ENCODE data around the gene CSNK2A2. TPM values are rescaled to one million over a fixed set of nuclear protein-coding genes. Genes with fewer than 3 reads are reported as not detected.

The CSNK2A2 gene
- total RNA-seq, 1 donor from 2014 or later, result 93.1 TPM

DNA sequence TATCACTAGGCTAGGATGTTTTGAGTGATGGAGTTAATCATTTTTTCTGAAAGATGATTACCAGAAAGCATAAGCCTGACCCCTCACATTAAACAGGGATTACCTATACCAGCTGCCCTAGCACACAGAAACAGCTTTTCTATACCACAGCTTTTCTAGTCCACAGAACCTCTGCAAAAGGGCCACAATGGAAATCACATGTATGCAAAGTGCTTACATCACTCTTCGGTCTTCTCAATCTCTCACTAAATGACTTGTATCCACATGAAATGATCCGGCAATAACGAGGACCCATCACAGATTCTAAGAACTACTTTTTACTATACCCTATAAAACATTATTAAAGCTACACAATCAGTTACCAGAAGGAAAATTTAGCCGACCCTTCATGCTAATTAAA is 2.6 kb downstream of the CSNK2A2 start:
- H3K9me3 Mint-ChIP-seq, result no peaks in the 10 kb centered on the region
- DNase-seq (ENCODE audit: low spot score), result no peak
- H3K4me1 Mint-ChIP-seq (ENCODE audit: low read depth), result peaks cover 58% of the 10 kb centered on the region
- H3K4me3 Mint-ChIP-seq, result peak overlapping the region; percentile 34
- H3K27ac Mint-ChIP-seq, result no peak overlapping the region
- H3K36me3 Mint-ChIP-seq (ENCODE audit: low read depth), result peaks cover 50% of the 10 kb centered on the region
- H3K27me3 Mint-ChIP-seq (ENCODE audit: insufficient read depth), result peaks cover 3% of the 10 kb centered on the region
- intact Hi-C loops (cut with micrococcal nuclease), result loop anchor here (5.0 to 10.0 kb wide), 3 partner anchors 198 to 539 kb away; partner anchors contain the start of gene GOT2

DNA sequence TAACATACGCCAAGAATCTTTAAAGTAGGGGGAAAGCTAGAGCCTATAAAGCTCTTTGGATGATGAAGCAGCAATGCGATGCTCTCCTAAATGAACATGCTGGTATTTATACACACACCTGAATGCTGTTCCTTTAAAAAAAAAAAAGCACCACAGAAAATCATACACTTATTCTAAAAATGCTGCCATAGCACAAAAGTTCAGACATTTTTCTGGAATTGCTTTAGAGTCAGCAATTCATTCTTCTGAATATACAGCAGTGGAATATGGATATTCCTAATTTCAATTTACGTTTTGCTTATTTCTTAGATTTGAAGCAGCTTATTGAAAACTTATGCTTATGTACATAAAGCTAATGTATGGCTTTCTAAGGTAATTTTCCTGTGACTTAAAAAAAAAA is 3.1 kb downstream of the CSNK2A2 start:
- Mint-ChIP-seq H3K4me1 (ENCODE audit: low read depth) (peaks cover 60% of the 10 kb centered on the region), H3K4me3 (no peak overlapping the region), H3K9me3 (no peaks in the 10 kb centered on the region), H3K36me3 (ENCODE audit: low read depth) (peaks cover 55% of the 10 kb centered on the region), H3K27me3 (ENCODE audit: insufficient read depth) (peaks cover 2% of the 10 kb centered on the region), H3K27ac (no peak overlapping the region)
- DNase-seq (ENCODE audit: low spot score), result no peak
- intact Hi-C loops (cut with micrococcal nuclease), result loop anchor here (5.0 to 10.0 kb wide), 3 partner anchors 197 to 540 kb away; partner anchors contain the start of gene GOT2

DNA sequence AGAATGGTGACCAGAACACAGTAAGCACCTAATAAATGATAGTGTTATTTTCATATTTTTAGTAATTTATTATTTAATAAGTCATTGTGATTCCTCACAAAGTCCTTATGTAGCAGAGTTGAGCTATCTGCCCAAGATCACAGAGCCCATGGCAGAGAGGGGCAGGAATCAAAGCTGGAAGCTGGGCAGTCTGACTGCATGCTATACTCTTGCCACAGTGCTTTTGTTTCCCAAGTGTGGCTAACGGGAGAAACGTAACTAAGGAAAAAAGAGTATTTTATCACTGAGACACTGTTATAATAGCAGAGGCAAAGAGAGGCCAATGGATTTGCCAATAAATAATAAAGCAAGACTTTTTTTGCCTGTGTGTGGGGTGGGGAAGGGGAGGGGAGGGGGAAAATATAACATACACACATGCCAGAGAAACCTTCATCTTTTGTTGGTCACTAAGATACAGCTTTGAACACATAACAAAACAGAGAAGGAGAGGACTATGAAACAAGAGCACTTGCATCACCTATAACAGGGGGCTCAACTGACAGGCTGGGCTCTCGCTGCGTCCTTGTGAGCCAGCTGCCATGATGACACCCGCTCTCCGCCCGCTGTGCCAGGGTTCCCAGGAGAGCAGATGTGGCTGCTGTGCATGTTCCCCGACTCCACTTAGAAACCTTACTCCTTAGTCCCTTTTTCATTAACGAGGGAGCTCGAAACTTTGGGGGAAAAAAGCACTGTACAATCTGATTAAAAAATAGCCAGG is 10.1 kb downstream of the CSNK2A2 start:
- DNase-seq (ENCODE audit: low spot score), result no peak
- Mint-ChIP-seq H3K4me1 (ENCODE audit: low read depth) (peaks cover 36% of the 10 kb centered on the region), H3K27ac (no peak overlapping the region), H3K36me3 (ENCODE audit: low read depth) (peaks cover 66% of the 10 kb centered on the region), H3K4me3 (no peak overlapping the region), H3K9me3 (no peaks in the 10 kb centered on the region), H3K27me3 (ENCODE audit: insufficient read depth) (no peaks in the 10 kb centered on the region)
- intact Hi-C loops (cut with micrococcal nuclease), result no loop called here

DNA sequence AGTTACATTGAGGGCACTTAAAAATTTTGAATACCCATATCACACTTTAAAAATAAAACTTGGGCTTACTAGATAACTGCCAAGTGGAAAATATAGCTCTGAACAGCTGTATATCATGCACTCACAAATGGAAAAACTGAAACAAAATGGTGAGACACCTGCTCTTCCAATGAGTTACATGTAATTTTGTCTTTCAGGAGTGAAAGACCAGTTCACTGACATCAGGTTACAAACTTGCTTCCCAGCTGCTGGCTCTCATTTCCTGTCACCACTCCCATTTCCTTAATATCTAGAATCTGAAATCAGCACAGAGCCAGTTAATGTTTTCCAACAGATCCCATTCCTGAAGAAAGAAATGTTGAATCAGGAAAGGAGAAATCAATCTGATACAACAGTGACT is 10.8 kb downstream of the CSNK2A2 start:
- H3K9me3 Mint-ChIP-seq, result no peaks in the 10 kb centered on the region
- H3K4me1 Mint-ChIP-seq (ENCODE audit: low read depth), result peaks cover 30% of the 10 kb centered on the region
- H3K27ac Mint-ChIP-seq, result peak overlapping the region; percentile 58
- H3K4me3 Mint-ChIP-seq, result no peak overlapping the region
- no peak for DNase-seq (ENCODE audit: low spot score)
- intact Hi-C loops (cut with micrococcal nuclease), result no loop called here
- H3K36me3 Mint-ChIP-seq (ENCODE audit: low read depth), result peaks cover 64% of the 10 kb centered on the region
- H3K27me3 Mint-ChIP-seq (ENCODE audit: insufficient read depth), result no peaks in the 10 kb centered on the region

DNA sequence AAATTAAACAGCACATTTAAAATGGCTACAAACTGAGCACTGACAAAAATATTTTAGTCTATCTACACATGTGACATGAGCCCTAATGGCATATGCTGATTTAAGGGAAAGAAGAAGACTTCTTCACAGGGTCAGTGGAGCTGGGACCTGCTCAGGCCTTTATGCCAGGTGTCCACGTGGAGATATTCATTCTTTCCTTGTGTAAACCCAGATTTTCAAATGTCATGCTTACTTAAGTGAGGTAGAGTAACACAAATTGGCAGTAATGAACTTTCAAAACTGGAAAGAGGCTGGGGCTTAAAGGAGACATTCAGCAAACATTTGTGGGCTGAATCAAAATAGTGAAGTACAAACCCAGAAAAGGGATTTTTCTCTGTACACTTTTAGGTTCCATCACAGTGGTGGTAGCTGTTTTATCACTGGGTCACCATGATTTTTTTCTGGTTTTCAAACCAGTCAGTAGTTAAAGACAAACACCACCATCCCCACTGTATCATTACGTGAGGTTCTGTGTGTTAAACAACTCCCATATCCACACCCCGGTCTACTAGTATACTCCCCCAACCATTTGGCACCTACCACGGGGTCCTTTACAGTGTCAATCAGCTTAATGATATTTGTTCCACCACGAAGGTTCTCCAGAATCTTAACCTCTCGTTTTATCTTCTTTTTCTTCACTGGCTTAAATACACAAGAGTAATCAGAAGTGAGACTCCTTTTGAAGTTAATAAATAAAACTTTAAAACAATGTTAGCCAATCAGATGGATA is 11.5 kb downstream of the CSNK2A2 start:
- Mint-ChIP-seq H3K27me3 (ENCODE audit: insufficient read depth) (no peaks in the 10 kb centered on the region), H3K9me3 (no peaks in the 10 kb centered on the region), H3K27ac (no peak overlapping the region), H3K36me3 (ENCODE audit: low read depth) (peaks cover 65% of the 10 kb centered on the region), H3K4me3 (no peak overlapping the region), H3K4me1 (ENCODE audit: low read depth) (peaks cover 31% of the 10 kb centered on the region)
- no peak for DNase-seq (ENCODE audit: low spot score)
- intact Hi-C loops (cut with micrococcal nuclease), result no loop called here

DNA sequence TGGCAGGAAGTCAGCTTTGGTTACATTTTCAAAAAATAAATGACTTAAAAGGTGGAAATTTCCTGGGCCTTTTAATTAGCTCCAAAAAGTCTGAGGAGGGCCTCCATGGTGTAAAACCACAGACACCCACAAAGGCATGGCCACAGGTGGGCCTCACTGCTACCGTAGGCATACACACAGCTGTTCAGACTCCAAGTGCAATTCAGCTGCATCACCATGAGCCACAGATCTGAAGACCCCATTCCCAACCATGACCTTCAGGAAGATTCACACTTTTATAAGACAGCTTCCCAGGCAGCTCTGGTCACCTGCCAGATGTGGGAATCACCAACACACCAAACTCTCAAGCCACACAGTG is 20.6 kb downstream of the CSNK2A2 start:
- intact Hi-C loops (cut with micrococcal nuclease), result loop anchor here (5.0 kb wide), 1 partner anchor 50 kb away; the partner anchor contains the start of gene CFAP20
- Mint-ChIP-seq H3K4me1 (ENCODE audit: low read depth) (peaks cover 39% of the 10 kb centered on the region), H3K27me3 (ENCODE audit: insufficient read depth) (no peaks in the 10 kb centered on the region), H3K27ac (peak overlapping the region; percentile 84), H3K9me3 (no peaks in the 10 kb centered on the region), H3K36me3 (ENCODE audit: low read depth) (peaks cover 51% of the 10 kb centered on the region), H3K4me3 (peak overlapping the region; percentile 31)
- DNase-seq (ENCODE audit: low spot score), result no peak

DNA sequence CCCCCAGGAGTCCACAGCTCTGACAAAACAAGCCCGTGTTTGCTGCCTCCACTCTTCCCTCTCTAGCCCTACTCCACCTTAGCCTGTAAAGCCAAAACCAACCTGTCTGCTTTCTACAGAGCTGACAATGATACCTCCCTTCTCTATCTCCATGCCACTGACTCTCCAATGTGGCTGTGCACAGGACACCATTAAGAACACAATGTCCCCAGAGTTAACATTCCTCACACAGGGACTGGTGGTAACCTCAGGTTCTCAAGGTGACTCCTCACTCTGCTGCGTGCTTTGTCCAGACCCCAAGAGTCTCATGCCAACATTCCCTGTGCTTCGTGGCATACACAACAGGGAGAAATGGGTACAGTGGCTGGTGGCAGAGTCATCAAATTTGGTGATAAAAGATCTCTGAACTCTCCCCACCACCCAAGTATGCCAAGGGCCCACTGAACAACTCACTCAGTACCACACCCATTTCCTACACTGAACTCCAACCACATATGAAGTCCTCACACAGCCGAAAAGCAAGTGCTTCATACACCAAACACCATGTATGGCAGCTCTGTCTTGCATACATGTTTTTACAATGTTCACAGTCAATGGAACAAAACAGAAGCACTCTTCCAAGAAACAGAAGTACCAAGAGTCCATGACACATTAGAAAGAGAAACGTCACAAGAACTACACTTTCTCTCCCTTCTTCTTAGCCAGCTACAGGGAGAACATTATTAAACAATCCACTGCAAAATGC is 21.1 kb downstream of the CSNK2A2 start:
- Mint-ChIP-seq H3K27ac (peak overlapping the region; percentile 84), H3K36me3 (ENCODE audit: low read depth) (peaks cover 48% of the 10 kb centered on the region), H3K4me1 (ENCODE audit: low read depth) (peaks cover 36% of the 10 kb centered on the region), H3K9me3 (no peaks in the 10 kb centered on the region), H3K27me3 (ENCODE audit: insufficient read depth) (no peaks in the 10 kb centered on the region), H3K4me3 (peak overlapping the region; percentile 9)
- DNase-seq (ENCODE audit: low spot score), result no peak
- intact Hi-C loops (cut with micrococcal nuclease), result loop anchor here (5.0 kb wide), 1 partner anchor 49 kb away; the partner anchor contains the start of gene CFAP20

DNA sequence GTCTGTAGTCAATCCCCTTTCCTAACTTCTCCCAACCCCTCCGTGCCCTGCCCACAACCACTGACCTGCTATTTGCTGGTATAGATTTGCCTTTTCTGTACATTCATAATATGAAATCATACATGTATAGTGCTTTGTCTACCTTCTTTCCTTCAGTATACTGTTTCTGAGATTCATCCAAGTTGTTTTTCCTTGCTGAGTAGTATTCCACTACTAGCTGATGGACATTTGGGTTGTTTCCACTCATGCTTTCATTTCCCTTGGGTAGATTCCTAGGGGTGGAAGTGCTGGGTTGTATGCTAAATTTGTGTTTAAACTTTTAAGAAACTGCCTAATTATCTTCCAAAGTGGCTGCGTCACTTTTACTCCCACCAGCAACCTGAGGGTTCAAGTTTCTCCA is 27.7 kb downstream of the CSNK2A2 start:
- Mint-ChIP-seq H3K27ac (peak overlapping the region; percentile 26), H3K27me3 (ENCODE audit: insufficient read depth) (no peaks in the 10 kb centered on the region), H3K4me1 (ENCODE audit: low read depth) (peaks cover 6% of the 10 kb centered on the region), H3K36me3 (ENCODE audit: low read depth) (peaks cover 41% of the 10 kb centered on the region), H3K9me3 (no peaks in the 10 kb centered on the region), H3K4me3 (no peak overlapping the region)
- intact Hi-C loops (cut with micrococcal nuclease), result no loop called here
- DNase-seq (ENCODE audit: low spot score), result no peak

DNA sequence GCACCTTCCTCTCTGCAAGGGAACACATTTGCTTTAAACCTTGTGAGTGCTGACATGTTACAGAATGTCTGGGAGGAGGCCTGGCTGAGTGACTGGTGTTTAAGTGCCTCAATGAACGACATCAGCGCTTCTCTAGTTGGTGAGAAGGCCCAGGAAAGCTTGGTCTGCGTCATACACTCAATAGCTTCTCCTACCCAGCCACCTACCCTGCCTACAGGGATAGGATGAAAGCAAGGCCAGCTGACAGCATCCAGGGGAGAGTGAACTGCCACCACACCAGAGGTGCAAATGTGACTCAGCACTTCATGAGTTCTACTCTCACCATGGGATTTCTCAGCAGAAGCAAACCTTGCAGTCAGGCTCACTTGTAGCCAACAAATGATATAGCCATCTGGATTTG is 37.1 kb downstream of the CSNK2A2 start:
- Mint-ChIP-seq H3K36me3 (ENCODE audit: low read depth) (peaks cover 40% of the 10 kb centered on the region), H3K9me3 (no peaks in the 10 kb centered on the region), H3K27me3 (ENCODE audit: insufficient read depth) (no peaks in the 10 kb centered on the region), H3K27ac (no peak overlapping the region), H3K4me3 (no peak overlapping the region), H3K4me1 (ENCODE audit: low read depth) (peaks cover 8% of the 10 kb centered on the region)
- intact Hi-C loops (cut with micrococcal nuclease), result no loop called here
- no peak for DNase-seq (ENCODE audit: low spot score)

DNA sequence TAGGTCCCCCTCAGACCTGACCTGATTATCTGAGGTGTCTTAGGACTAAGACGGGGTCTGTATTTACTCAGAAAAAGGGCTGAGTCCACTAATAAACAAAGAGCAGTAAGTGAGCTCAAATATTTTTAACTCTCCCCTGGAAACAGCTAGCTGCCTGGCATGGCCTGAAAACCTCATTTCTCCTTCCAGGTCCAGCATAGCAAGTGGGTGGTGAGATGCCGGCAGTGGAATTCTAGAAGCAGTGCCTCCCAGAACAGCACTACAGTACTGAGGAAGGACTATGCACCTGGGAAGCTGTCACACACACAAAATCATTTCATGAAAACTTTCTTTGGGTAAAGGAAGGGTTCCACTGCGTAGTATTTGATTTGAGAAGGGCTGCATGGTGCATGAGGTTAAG is 39.2 kb downstream of the CSNK2A2 start:
- Mint-ChIP-seq H3K9me3 (no peaks in the 10 kb centered on the region), H3K36me3 (ENCODE audit: low read depth) (peaks cover 22% of the 10 kb centered on the region), H3K27ac (no peak overlapping the region), H3K27me3 (ENCODE audit: insufficient read depth) (no peaks in the 10 kb centered on the region), H3K4me3 (no peak overlapping the region), H3K4me1 (ENCODE audit: low read depth) (peaks cover 10% of the 10 kb centered on the region)
- intact Hi-C loops (cut with micrococcal nuclease), result no loop called here
- no peak for DNase-seq (ENCODE audit: low spot score)

DNA sequence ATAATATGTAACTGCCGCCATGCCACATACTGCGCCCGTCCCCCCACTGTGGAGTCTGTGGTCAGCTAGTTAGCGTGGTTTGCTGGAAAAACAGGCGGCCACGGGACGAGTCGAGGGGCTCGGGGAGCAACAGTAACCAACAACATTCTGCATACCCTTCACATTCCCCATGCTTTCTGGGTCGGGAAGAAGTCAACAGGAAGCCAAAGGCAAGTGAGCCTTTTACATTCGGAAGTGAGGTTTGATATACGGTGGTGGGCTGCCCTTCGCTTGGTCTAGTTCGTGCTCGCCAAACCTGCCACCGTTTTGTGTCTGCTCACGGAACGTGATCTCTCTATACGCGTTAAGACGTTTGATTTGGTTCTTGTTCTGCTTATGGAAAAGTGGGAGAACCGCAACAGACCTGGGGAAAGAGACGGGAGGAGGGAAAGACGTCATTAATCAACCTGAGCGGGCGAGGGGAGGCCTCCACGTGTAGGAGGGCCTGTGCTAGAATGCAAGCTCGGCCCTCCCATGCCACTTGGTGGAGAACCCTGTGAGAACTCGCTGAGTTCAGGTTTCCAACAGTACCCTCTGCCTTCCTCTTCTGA is 39.9 kb downstream of the CSNK2A2 start:
- H3K27ac Mint-ChIP-seq, result no peak overlapping the region
- H3K36me3 Mint-ChIP-seq (ENCODE audit: low read depth), result peaks cover 18% of the 10 kb centered on the region
- no peak for DNase-seq (ENCODE audit: low spot score)
- no peaks in the 10 kb centered on the region for H3K27me3 Mint-ChIP-seq (ENCODE audit: insufficient read depth)
- peaks cover 10% of the 10 kb centered on the region for H3K4me1 Mint-ChIP-seq (ENCODE audit: low read depth)
- intact Hi-C loops (cut with micrococcal nuclease), result no loop called here
- no peaks in the 10 kb centered on the region for H3K9me3 Mint-ChIP-seq
- no peak overlapping the region for H3K4me3 Mint-ChIP-seq

DNA sequence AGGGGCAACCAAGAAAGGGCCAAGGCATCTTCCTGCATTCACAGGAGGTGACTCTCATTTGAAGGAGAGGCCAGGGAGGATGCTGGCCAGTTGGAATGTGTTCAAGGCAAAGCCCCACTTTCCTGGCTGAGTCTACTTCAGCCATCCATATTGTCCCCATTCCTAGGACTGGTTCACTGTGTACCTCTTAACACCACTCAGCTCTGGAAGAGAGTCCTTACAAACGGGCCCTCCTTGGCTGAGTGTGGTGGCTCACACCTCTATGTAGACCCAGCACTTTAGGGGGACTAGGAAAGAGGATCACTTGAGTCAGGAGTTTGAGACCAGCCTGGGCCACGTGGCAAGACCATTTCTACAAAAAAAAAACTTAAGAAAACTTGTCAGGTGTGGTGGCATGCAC is 40.7 kb downstream of the CSNK2A2 start:
- Mint-ChIP-seq H3K4me1 (ENCODE audit: low read depth) (peaks cover 10% of the 10 kb centered on the region), H3K27ac (no peak overlapping the region), H3K36me3 (ENCODE audit: low read depth) (peaks cover 12% of the 10 kb centered on the region), H3K9me3 (no peaks in the 10 kb centered on the region), H3K27me3 (ENCODE audit: insufficient read depth) (no peaks in the 10 kb centered on the region), H3K4me3 (no peak overlapping the region)
- no peak for DNase-seq (ENCODE audit: low spot score)
- intact Hi-C loops (cut with micrococcal nuclease), result no loop called here
